Measurements from ENCODE around the gene CPAMD8. TPM values are rescaled to one million over a fixed set of nuclear protein-coding genes. Genes with fewer than 3 reads are reported as not detected.

CPAMD8 gene
- total and polyA plus RNA-seq, 9 of the 15 experiments (the other 6 are each of a cell fraction or from before 2014, with no cell fraction given), result 0.20 to 2.1 (median 1.3) TPM

DNA sequence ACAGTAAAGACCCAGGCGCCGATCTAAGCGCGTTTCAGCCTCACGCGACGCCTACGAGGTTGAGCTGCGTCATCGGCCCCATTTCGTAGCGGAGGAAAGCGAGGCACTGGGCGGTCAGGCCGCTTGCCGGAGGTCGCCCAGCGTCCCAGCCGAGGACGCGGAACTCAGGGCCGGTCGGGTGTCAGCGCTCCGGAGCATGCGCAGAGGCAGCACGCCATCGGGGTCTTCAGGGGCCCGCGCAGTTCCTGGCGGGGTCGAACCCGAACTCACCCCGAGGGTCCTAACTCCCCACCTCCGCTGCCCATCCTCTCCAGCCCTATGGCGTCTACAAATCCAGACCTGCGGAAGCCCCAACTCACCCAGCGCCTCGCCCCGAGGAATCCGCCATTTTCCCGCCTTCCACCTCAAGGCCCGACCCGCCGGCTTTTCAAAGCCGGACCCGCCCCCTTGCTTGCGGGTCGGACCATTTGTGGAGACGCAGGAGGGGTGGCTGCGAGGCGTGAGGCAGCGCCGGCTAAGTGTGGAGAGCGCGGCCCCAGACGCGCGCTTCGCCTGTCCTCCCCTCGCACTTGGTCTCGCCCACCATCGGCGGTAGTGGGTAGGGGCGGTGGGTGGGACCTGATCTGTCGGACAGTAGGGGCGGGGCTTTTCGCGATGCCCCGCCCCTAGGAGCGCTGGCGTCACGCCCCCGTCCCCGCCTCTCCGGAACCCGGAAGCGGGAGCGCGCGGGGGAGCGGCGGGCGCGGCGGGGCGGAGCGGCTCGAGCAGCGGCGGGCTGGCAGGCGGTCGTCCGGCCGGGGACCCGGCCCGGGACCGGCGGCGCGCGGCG lies 48.6 kb upstream of the CPAMD8 start, which contains the start of the genes HAUS8 and MYO9B (continued):
- TF ChIP-seq RBM34 (IDR thresholded peaks at IDR 0.05; ENCODE audit: borderline replicate concordance, insufficient read depth, low read length), result no peak
- TF ChIP-seq, protein P1, sequence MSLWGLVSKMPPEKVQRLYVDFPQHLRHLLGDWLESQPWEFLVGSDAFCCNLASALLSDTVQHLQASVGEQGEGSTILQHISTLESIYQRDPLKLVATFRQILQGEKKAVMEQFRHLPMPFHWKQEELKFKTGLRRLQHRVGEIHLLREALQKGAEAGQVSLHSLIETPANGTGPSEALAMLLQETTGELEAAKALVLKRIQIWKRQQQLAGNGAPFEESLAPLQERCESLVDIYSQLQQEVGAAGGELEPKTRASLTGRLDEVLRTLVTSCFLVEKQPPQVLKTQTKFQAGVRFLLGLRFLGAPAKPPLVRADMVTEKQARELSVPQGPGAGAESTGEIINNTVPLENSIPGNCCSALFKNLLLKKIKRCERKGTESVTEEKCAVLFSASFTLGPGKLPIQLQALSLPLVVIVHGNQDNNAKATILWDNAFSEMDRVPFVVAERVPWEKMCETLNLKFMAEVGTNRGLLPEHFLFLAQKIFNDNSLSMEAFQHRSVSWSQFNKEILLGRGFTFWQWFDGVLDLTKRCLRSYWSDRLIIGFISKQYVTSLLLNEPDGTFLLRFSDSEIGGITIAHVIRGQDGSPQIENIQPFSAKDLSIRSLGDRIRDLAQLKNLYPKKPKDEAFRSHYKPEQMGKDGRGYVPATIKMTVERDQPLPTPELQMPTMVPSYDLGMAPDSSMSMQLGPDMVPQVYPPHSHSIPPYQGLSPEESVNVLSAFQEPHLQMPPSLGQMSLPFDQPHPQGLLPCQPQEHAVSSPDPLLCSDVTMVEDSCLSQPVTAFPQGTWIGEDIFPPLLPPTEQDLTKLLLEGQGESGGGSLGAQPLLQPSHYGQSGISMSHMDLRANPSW (CRISPR knock-in tag; IDR thresholded peaks at IDR 0.05), result peak; percentile 44; the same call in 1 of the 2 replicates
- no peak for TF ChIP-seq BACH1 (tag; IDR thresholded peaks at IDR 0.05)
- no peak for TF ChIP-seq ZNF217 (CRISPR knock-in tag; IDR thresholded peaks at IDR 0.05)
- TF ChIP-seq ZFP36 (IDR thresholded peaks at IDR 0.05; ENCODE audit: low read depth, low read length, partially characterized antibody), result peak; percentile 35
- TF ChIP-seq, protein P2, sequence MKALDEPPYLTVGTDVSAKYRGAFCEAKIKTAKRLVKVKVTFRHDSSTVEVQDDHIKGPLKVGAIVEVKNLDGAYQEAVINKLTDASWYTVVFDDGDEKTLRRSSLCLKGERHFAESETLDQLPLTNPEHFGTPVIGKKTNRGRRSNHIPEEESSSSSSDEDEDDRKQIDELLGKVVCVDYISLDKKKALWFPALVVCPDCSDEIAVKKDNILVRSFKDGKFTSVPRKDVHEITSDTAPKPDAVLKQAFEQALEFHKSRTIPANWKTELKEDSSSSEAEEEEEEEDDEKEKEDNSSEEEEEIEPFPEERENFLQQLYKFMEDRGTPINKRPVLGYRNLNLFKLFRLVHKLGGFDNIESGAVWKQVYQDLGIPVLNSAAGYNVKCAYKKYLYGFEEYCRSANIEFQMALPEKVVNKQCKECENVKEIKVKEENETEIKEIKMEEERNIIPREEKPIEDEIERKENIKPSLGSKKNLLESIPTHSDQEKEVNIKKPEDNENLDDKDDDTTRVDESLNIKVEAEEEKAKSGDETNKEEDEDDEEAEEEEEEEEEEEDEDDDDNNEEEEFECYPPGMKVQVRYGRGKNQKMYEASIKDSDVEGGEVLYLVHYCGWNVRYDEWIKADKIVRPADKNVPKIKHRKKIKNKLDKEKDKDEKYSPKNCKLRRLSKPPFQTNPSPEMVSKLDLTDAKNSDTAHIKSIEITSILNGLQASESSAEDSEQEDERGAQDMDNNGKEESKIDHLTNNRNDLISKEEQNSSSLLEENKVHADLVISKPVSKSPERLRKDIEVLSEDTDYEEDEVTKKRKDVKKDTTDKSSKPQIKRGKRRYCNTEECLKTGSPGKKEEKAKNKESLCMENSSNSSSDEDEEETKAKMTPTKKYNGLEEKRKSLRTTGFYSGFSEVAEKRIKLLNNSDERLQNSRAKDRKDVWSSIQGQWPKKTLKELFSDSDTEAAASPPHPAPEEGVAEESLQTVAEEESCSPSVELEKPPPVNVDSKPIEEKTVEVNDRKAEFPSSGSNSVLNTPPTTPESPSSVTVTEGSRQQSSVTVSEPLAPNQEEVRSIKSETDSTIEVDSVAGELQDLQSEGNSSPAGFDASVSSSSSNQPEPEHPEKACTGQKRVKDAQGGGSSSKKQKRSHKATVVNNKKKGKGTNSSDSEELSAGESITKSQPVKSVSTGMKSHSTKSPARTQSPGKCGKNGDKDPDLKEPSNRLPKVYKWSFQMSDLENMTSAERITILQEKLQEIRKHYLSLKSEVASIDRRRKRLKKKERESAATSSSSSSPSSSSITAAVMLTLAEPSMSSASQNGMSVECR (CRISPR knock-in tag; IDR thresholded peaks at IDR 0.05), result peak; percentile 88; the same call in 1 of the 2 replicates
- TF ChIP-seq MTA3 (IDR thresholded peaks at IDR 0.05; ENCODE audit: borderline replicate concordance), result peak; percentile 91; the same call in 1 of the 2 replicates
- TF ChIP-seq PHB2 (IDR thresholded peaks at IDR 0.05; ENCODE audit: low read depth), result no peak
- peak; percentile 97 for TF ChIP-seq TBP (optimal IDR thresholded peaks at IDR 0.05; ENCODE audit: low read depth, low read length)
- peak; percentile 96 for TF ChIP-seq L3MBTL2 (IDR thresholded peaks at IDR 0.05)
- TF ChIP-seq, protein P3, sequence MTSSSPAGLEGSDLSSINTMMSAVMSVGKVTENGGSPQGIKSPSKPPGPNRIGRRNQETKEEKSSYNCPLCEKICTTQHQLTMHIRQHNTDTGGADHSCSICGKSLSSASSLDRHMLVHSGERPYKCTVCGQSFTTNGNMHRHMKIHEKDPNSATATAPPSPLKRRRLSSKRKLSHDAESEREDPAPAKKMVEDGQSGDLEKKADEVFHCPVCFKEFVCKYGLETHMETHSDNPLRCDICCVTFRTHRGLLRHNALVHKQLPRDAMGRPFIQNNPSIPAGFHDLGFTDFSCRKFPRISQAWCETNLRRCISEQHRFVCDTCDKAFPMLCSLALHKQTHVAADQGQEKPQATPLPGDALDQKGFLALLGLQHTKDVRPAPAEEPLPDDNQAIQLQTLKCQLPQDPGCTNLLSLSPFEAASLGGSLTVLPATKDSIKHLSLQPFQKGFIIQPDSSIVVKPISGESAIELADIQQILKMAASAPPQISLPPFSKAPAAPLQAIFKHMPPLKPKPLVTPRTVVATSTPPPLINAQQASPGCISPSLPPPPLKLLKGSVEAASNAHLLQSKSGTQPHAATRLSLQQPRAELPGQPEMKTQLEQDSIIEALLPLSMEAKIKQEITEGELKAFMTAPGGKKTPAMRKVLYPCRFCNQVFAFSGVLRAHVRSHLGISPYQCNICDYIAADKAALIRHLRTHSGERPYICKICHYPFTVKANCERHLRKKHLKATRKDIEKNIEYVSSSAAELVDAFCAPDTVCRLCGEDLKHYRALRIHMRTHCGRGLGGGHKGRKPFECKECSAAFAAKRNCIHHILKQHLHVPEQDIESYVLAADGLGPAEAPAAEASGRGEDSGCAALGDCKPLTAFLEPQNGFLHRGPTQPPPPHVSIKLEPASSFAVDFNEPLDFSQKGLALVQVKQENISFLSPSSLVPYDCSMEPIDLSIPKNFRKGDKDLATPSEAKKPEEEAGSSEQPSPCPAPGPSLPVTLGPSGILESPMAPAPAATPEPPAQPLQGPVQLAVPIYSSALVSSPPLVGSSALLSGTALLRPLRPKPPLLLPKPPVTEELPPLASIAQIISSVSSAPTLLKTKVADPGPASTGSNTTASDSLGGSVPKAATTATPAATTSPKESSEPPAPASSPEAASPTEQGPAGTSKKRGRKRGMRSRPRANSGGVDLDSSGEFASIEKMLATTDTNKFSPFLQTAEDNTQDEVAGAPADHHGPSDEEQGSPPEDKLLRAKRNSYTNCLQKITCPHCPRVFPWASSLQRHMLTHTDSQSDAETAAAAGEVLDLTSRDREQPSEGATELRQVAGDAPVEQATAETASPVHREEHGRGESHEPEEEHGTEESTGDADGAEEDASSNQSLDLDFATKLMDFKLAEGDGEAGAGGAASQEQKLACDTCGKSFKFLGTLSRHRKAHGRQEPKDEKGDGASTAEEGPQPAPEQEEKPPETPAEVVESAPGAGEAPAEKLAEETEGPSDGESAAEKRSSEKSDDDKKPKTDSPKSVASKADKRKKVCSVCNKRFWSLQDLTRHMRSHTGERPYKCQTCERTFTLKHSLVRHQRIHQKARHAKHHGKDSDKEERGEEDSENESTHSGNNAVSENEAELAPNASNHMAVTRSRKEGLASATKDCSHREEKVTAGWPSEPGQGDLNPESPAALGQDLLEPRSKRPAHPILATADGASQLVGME (CRISPR knock-in tag; IDR thresholded peaks at IDR 0.05), result 0 out of 2 replicates have a peak, but pooled peaks have one; percentile 71
- peak; percentile 75; the same call in 1 of the 2 replicates for TF ChIP-seq JUN (IDR thresholded peaks at IDR 0.05; ENCODE audit: borderline replicate concordance, low read depth, low read length)
- no peak for TF ChIP-seq JUN (CRISPR knock-in tag; IDR thresholded peaks at IDR 0.05; ENCODE audit: borderline replicate concordance)
- TF ChIP-seq ATF1 (CRISPR knock-in tag; IDR thresholded peaks at IDR 0.05), result peak; percentile 56
- TF ChIP-seq ATF1 (tag; IDR thresholded peaks at IDR 0.05), result peak; percentile 92
